Measurements from ENCODE around the gene DAAM1.

Gene DAAM1

DNA sequence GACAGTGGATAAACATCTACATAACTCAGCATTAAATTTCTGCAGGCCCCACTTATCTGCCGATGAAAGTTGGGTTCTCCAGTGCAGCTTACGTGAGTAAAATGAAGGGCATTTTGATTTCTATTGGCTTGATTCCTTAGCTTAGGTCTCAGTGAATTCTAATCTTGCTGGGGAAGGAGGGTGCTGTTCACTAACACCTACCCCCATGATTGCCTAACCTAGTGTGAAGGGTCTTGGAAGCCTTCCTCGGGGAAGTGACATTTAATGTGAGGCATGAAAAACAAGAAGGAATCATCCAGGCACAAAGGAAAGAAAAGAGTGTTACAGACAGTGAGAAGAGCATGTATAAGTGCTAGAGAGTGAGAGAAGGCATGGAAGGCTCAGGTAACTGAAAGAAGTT is 81.0 kb downstream of the DAAM1 start:
- no peaks in the 10 kb centered on the region for H3F3A ChIP-seq (ENCODE audit: low read depth)
- no peaks in the 10 kb centered on the region for H3K4me1 ChIP-seq (ENCODE audit: insufficient read depth, low read length, poor library complexity, severe bottlenecking)
- no peak overlapping the region for H3K4me2 ChIP-seq (ENCODE audit: low read depth, low read length, poor library complexity, severe bottlenecking)
- no peak overlapping the region for H2AFZ ChIP-seq (ENCODE audit: low read length)
- no peak overlapping the region for H3K9ac ChIP-seq (ENCODE audit: low read depth, low read length, poor library complexity, severe bottlenecking)
- no peaks in the 10 kb centered on the region for H3K27me3 ChIP-seq (ENCODE audit: insufficient read depth, low read length, poor library complexity, severe bottlenecking)
- H3K9me2 ChIP-seq (replicated peaks; ENCODE audit: low read depth, low read length), result no peaks in the 10 kb centered on the region
- no peak overlapping the region for H3K4me3 ChIP-seq (ENCODE audit: low read length, poor library complexity, severe bottlenecking)
- H3K9me3 ChIP-seq (ENCODE audit: insufficient read depth, low read depth, low read length), result no peaks in the 10 kb centered on the region
- H3K79me2 ChIP-seq (ENCODE audit: insufficient read depth, low read length), result no peaks in the 10 kb centered on the region
- H4K20me1 ChIP-seq (ENCODE audit: insufficient read depth, low read length, poor library complexity, severe bottlenecking), result no peaks in the 10 kb centered on the region
- TF ChIP-seq EZH2phosphoT487 (IDR thresholded peaks at IDR 0.05; ENCODE audit: borderline replicate concordance), result no peak
- TF ChIP-seq, protein P1, sequence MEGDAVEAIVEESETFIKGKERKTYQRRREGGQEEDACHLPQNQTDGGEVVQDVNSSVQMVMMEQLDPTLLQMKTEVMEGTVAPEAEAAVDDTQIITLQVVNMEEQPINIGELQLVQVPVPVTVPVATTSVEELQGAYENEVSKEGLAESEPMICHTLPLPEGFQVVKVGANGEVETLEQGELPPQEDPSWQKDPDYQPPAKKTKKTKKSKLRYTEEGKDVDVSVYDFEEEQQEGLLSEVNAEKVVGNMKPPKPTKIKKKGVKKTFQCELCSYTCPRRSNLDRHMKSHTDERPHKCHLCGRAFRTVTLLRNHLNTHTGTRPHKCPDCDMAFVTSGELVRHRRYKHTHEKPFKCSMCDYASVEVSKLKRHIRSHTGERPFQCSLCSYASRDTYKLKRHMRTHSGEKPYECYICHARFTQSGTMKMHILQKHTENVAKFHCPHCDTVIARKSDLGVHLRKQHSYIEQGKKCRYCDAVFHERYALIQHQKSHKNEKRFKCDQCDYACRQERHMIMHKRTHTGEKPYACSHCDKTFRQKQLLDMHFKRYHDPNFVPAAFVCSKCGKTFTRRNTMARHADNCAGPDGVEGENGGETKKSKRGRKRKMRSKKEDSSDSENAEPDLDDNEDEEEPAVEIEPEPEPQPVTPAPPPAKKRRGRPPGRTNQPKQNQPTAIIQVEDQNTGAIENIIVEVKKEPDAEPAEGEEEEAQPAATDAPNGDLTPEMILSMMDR (conservative IDR thresholded peaks at IDR 0.05; ENCODE audit: low read length), result no peak
- H3K36me3 ChIP-seq (ENCODE audit: insufficient read depth, low read length), result peaks cover 12% of the 10 kb centered on the region; the same call in 1 of the 2 replicates

DNA sequence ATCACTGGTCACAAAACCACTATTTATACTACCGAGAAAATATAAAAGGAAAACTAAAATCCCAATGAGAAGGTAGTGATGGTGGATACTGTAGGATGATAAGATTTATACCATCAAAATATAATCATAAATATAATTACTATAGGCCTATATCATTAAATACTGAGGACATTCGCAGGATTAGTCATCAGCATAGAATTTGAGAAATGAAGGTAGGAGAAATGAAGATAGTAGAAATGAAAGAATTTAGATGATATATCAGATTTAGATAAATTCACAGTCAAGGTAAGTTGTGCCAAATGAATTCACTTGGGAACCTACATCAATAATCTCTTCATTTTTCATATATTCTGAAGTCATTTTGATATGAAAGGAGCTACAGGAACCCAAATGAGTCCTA is 82.8 kb downstream of the DAAM1 start:
- TF ChIP-seq, protein P1 (conservative IDR thresholded peaks at IDR 0.05; ENCODE audit: low read length), result no peak
- no peak for TF ChIP-seq EZH2phosphoT487 (IDR thresholded peaks at IDR 0.05; ENCODE audit: borderline replicate concordance)

DNA sequence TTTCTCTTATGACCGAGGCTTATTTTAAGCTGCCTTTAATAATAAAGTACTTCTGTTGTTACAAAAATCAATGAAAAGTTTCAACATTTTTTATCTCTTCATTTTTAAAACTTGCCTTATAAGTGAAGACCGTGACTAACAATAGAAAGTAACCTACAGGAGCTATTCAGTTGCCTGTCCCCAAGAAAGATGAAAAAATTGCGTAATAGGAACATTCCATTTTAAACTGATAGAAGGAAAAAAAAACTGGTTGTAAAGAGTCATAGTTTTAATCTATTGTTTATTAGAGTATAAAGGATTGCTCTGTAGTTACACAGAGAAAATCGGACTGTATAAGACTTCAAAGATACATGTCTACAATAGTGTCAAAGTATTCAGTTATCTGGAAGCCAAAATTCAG is 83.3 kb downstream of the DAAM1 start:
- Histone ChIP-seq H2AFZ (ENCODE audit: low read length) (no peak overlapping the region), H3K36me3 (ENCODE audit: insufficient read depth, low read length) (no peaks in the 10 kb centered on the region; the same call in 1 of the 2 replicates), H3K4me1 (ENCODE audit: insufficient read depth, low read length, poor library complexity, severe bottlenecking) (peaks cover 18% of the 10 kb centered on the region), H3K9me3 (ENCODE audit: insufficient read depth, low read depth, low read length) (no peaks in the 10 kb centered on the region), H3K4me3 (ENCODE audit: low read length, poor library complexity, severe bottlenecking) (no peak overlapping the region), H3K4me2 (ENCODE audit: low read depth, low read length, poor library complexity, severe bottlenecking) (no peak overlapping the region), H3K27me3 (ENCODE audit: insufficient read depth, low read length, poor library complexity, severe bottlenecking) (no peaks in the 10 kb centered on the region), H4K20me1 (ENCODE audit: insufficient read depth, low read length, poor library complexity, severe bottlenecking) (no peaks in the 10 kb centered on the region), H3K9me2 (replicated peaks; ENCODE audit: low read depth, low read length) (no peaks in the 10 kb centered on the region), H3F3A (ENCODE audit: low read depth) (no peaks in the 10 kb centered on the region; the same call in 1 of the 2 replicates), H3K9ac (ENCODE audit: low read depth, low read length, poor library complexity, severe bottlenecking) (no peak overlapping the region), H3K79me2 (ENCODE audit: insufficient read depth, low read length) (no peaks in the 10 kb centered on the region)
- TF ChIP-seq, protein P1 (conservative IDR thresholded peaks at IDR 0.05; ENCODE audit: low read length), result no peak
- TF ChIP-seq EZH2phosphoT487 (IDR thresholded peaks at IDR 0.05; ENCODE audit: borderline replicate concordance), result no peak

More for the DNA sequence above, 82.8 kb downstream of the DAAM1 start:
- Histone ChIP-seq H3F3A (ENCODE audit: low read depth) (no peaks in the 10 kb centered on the region; the same call in 1 of the 2 replicates), H2AFZ (ENCODE audit: low read length) (no peak overlapping the region), H3K4me2 (ENCODE audit: low read depth, low read length, poor library complexity, severe bottlenecking) (no peak overlapping the region), H3K27me3 (ENCODE audit: insufficient read depth, low read length, poor library complexity, severe bottlenecking) (no peaks in the 10 kb centered on the region), H3K9ac (ENCODE audit: low read depth, low read length, poor library complexity, severe bottlenecking) (no peak overlapping the region), H3K36me3 (ENCODE audit: insufficient read depth, low read length) (no peaks in the 10 kb centered on the region; the same call in 1 of the 2 replicates), H3K9me2 (replicated peaks; ENCODE audit: low read depth, low read length) (no peaks in the 10 kb centered on the region), H3K9me3 (ENCODE audit: insufficient read depth, low read depth, low read length) (no peaks in the 10 kb centered on the region), H3K4me1 (ENCODE audit: insufficient read depth, low read length, poor library complexity, severe bottlenecking) (peaks cover 17% of the 10 kb centered on the region), H3K79me2 (ENCODE audit: insufficient read depth, low read length) (no peaks in the 10 kb centered on the region), H4K20me1 (ENCODE audit: insufficient read depth, low read length, poor library complexity, severe bottlenecking) (no peaks in the 10 kb centered on the region), H3K4me3 (ENCODE audit: low read length, poor library complexity, severe bottlenecking) (no peak overlapping the region)
